ENCODE measurements around the gene SNORC. TPM values are rescaled to one million over a fixed set of nuclear protein-coding genes. Genes with fewer than 3 reads are reported as not detected.

Gene SNORC
- total RNA-seq, 1 donor from 2014 or later, result 5.6 TPM

- Mint-ChIP-seq H3K27me3 (ENCODE audit: unreplicated experiment) (peaks cover 24% of the 10 kb centered on the region), H3K4me1 (ENCODE audit: unreplicated experiment) (peaks cover 7% of the 10 kb centered on the region), H3K4me3 (ENCODE audit: unreplicated experiment) (peak overlapping the region; percentile 79), H3K27ac (ENCODE audit: unreplicated experiment) (no peak overlapping the region), H3K9me3 (ENCODE audit: unreplicated experiment) (no peaks in the 10 kb centered on the region), H3K36me3 (ENCODE audit: low read depth, unreplicated experiment) (peaks cover 7% of the 10 kb centered on the region)
- DNase-seq (ENCODE audit: low spot score), result peak; percentile 11
- no peak for TF ChIP-seq CTCF (IDR thresholded peaks at IDR 0.05; ENCODE audit: unreplicated experiment)
These were observed 57.1 kb downstream of the SNORC start for GRCh38 chr2:232927032-232927792.

DNA sequence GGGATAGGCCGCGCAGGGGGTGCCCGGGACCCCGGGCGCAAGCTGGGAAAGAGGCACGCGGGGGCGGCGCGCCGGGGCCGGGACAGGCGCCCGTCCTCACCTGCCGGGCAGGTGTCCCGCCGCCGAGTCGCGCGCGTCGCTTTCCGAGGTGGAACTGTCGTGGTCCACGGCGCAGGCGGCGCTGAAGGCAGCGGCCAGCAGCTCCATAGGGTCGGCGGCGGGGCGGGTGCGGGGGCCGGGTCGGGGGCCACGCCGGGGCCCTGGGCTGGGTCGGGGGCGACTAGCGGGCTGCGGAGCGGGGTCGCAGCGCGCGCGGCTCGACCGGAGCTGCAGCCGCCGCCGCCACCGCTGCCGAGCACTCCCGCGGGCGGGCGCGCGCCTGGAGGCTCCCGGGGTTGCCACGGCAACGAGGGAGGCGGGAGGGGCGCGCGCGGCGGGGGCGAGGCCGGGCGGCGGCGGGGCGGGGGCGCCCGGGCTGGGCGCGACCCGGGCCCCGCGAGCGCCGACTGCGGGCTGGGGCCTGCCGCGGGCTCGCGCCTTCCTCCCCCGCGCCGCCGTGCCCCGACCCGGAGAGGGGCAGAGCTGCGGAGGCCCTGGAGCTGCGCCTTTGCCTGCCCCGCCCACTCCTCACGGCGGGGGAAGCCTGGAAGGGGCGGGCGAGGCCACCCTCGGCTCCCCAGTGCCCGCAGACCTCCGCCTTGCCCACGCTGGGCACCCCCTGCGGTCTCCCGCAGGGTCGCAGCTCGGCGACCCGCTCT, 57.9 kb downstream of the SNORC start:
- H3K4me3 Mint-ChIP-seq (ENCODE audit: unreplicated experiment), result no peak overlapping the region
- peaks cover 7% of the 10 kb centered on the region for H3K4me1 Mint-ChIP-seq (ENCODE audit: unreplicated experiment)
- peaks cover 24% of the 10 kb centered on the region for H3K27me3 Mint-ChIP-seq (ENCODE audit: unreplicated experiment)
- peaks cover 7% of the 10 kb centered on the region for H3K36me3 Mint-ChIP-seq (ENCODE audit: low read depth, unreplicated experiment)
- no peak overlapping the region for H3K27ac Mint-ChIP-seq (ENCODE audit: unreplicated experiment)
- no peaks in the 10 kb centered on the region for H3K9me3 Mint-ChIP-seq (ENCODE audit: unreplicated experiment)
- TF ChIP-seq CTCF (IDR thresholded peaks at IDR 0.05; ENCODE audit: unreplicated experiment), result no peak
- DNase-seq (ENCODE audit: low spot score), result peak; percentile 18

Other genes with a start within 250 kb of the SNORC start
- gene EFHD1, start 236.7 kb upstream of the SNORC start, total RNA-seq (ENCODE audit: unreplicated experiment), result 1.6 TPM
- 61.1 TPM for gene GIGYF2, start 172.9 kb upstream of the SNORC start, total RNA-seq (ENCODE audit: unreplicated experiment)
- gene KCNJ13, start 93.7 kb upstream of the SNORC start, total RNA-seq (ENCODE audit: unreplicated experiment), result not detected
- gene NGEF, start 143.0 kb downstream of the SNORC start, total RNA-seq (ENCODE audit: unreplicated experiment), result 1.4 TPM
- gene NEU2, start 162.4 kb downstream of the SNORC start, total RNA-seq (ENCODE audit: unreplicated experiment), result not detected
- gene INPP5D, start 190.1 kb downstream of the SNORC start, total RNA-seq (ENCODE audit: unreplicated experiment), result 79.2 TPM